GM12874 (cell line): ENCODE measurements around the gene DAPK1.

Source experiments
- TF ChIP-seq, protein P1 (sequence below): IDR thresholded peaks from 2 replicates; pipeline ENCODE4 v1.5.1; 2011; ENCODE audit warnings: low read depth, mild to moderate bottlenecking, control low read depth, low read length, moderate library complexity; ENCODE audit not compliant: insufficient read depth

The DAPK1 gene

DNA sequence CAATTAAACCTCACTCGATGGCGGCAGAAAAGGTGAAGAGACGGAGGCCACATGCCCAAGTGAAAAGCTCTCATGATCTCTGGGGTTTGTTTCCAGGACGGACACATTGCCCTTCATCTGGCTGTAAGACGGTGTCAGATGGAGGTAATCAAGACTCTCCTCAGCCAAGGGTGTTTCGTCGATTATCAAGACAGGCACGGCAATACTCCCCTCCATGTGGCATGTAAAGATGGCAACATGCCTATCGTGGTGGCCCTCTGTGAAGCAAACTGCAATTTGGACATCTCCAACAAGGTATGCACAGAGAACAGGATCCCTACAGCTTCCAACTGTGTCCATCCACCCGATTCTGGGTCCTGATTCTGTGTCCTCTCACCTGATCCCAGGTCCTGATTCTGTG lies 153.8 kb downstream of the DAPK1 start:
- TF ChIP-seq, protein P1, sequence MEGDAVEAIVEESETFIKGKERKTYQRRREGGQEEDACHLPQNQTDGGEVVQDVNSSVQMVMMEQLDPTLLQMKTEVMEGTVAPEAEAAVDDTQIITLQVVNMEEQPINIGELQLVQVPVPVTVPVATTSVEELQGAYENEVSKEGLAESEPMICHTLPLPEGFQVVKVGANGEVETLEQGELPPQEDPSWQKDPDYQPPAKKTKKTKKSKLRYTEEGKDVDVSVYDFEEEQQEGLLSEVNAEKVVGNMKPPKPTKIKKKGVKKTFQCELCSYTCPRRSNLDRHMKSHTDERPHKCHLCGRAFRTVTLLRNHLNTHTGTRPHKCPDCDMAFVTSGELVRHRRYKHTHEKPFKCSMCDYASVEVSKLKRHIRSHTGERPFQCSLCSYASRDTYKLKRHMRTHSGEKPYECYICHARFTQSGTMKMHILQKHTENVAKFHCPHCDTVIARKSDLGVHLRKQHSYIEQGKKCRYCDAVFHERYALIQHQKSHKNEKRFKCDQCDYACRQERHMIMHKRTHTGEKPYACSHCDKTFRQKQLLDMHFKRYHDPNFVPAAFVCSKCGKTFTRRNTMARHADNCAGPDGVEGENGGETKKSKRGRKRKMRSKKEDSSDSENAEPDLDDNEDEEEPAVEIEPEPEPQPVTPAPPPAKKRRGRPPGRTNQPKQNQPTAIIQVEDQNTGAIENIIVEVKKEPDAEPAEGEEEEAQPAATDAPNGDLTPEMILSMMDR = no peak

DNA sequence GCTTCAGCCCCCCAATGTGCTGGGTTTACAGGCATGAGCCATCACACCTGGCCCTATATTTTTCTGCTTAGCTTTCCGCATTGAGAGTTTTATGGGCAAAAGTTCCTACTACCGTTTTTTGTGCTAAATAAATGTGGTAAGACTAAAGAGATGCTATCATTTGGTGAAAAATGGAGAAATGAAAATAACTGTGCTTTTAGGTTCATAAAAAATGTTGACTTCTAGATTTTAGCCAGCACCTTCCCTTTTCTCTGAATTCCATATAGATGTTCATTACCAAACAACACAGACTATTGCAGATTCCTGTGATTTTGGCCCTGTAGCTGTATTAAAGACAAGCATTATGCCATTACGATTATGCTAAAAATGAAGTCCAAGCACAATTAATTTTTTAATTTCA lies 156.3 kb downstream of the DAPK1 start:
- TF ChIP-seq, protein P1 = no peak

DNA sequence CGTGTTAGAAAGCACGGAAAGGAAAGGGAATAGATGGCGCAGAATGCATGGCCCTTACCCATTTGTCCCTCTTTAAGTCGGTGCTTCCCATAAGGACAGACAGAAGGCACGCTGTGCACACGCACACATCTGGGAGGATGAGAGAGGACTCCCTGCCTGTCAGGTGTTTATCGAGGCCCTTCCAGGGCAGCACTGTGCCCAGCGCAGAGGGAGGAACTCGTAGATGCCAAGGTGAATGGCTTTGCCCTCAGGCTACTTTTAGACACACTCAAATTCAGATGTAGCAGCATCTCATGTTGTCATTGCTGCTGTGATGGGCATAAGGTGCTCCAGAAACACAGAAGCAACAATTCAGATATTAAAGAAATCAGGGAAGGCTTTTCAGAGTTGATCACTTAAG lies 158.1 kb downstream of the DAPK1 start:
- TF ChIP-seq, protein P1 = no peak

DNA sequence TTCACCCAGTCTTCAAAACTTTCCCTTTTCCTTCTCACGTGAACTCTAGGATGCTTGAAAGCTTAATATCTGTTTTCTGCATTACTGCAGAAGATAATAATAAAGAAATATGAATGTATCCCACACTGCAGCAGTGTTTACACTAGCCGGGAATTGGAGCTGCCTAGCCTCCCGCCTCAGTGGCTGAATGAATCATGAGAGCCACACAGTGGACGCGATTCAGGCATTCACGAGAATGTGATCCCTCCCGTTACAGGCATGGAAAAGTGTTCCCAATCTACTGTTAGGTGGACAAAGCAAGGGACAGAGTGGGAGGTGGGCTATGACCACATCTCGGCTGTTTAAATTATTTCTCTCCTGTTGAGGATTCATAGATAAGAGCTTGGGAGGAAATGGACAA lies 158.8 kb downstream of the DAPK1 start:
- TF ChIP-seq, protein P1 = no peak

DNA sequence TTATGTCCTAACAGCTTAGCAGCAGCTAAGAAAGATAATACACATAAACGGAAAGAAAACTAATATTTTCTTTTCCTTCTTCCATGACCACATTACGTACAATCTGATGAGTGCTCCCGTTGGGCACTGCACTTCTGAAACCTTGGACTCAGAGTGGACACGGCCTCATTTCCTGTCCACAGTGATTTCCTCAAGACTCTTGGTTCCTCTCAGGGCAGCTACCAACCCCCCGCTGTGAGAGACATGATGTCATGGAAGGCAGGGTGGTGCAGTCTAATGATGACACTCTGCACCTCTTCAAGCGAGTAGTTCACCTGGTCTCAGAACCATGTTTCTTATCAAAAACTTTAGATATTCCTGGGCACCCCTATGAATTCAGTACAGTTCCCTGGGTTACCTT lies 159.5 kb downstream of the DAPK1 start:
- TF ChIP-seq, protein P1 = no peak

DNA sequence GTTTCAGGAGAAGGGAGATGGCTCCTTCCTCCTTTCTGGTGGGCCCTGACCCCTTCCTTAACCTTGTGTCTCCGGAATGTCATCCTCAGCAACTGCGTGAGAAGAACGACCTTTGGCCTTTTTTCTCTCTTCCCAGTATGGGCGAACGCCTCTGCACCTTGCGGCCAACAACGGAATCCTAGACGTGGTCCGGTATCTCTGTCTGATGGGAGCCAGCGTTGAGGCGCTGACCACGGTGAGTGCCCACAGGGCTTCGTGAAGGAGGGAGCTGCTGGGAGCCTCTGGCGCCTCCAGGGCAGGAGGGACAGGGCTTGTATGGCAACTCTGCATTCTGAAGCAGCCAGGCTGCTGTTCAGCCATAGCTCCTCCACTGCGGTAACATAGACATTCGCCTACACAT lies 160.2 kb downstream of the DAPK1 start:
- TF ChIP-seq, protein P1 = no peak

DNA sequence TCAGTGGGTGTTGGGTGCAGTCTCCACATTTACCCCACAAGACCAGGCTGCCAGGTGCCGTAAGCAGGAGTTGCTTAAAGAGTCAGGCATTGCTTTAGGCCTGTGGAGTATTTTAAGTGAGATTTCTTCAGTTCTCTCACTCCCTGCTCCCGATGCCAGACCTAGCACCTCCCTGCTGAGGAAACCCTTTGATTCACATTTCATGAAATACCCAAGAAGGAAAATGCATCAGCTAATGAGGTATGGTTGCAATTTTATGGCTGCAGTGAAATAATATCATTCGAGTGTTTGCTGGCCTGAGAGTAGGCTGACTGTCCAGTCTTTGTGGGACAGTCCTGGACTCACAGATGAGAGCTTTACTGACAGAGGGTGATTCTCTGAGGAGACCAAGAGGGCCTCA lies 160.8 kb downstream of the DAPK1 start:
- TF ChIP-seq, protein P1 = no peak
